ENCODE measurements around the gene TRAT1.

TRAT1 gene

GRCh38 chr3:108887121-108887520, 64.5 kb downstream of the TRAT1 start:
- no peak for TF ChIP-seq ZNF274 (IDR thresholded peaks at IDR 0.05; ENCODE audit: low read depth, low read length)

GRCh38 chr3:108887777-108888176, 65.2 kb downstream of the TRAT1 start:
- no peak overlapping the region for H3K4me3 ChIP-seq (ENCODE audit: low read length)
- TF ChIP-seq ZNF274 (IDR thresholded peaks at IDR 0.05; ENCODE audit: low read depth, low read length) = no peak

More at GRCh38 chr3:108887121-108887520, 64.5 kb downstream of the TRAT1 start:
- H3K4me3 ChIP-seq (ENCODE audit: low read length) = no peak overlapping the region

DNA sequence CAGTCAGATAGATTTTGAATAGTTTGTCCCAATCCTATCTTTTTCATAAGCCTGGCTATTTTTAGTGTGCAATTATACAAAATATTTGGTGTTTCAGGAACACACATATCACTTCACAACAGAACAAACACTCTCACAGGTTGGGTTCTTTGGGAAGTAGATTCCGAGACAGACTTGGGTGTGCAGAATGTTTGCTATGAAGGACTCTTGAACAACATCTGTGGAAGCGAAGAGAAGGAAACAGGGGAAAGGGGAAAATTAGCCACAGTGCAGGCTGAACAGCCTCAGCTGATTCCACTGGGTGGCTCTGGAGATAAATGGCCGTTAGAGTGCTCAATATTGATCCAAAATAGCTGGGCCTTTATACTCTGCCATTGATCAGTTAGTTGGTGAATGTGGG, 69.2 kb downstream of the TRAT1 start:
- no peak overlapping the region for H3K4me3 ChIP-seq (ENCODE audit: low read length)
- TF ChIP-seq ZNF274 (IDR thresholded peaks at IDR 0.05; ENCODE audit: low read depth, low read length) = no peak

- no peak for TF ChIP-seq ZNF274 (IDR thresholded peaks at IDR 0.05; ENCODE audit: low read depth, low read length)
- no peak overlapping the region for H3K4me3 ChIP-seq (ENCODE audit: low read length)
These were observed 72.4 kb downstream of the TRAT1 start for GRCh38 chr3:108894981-108895380.

DNA sequence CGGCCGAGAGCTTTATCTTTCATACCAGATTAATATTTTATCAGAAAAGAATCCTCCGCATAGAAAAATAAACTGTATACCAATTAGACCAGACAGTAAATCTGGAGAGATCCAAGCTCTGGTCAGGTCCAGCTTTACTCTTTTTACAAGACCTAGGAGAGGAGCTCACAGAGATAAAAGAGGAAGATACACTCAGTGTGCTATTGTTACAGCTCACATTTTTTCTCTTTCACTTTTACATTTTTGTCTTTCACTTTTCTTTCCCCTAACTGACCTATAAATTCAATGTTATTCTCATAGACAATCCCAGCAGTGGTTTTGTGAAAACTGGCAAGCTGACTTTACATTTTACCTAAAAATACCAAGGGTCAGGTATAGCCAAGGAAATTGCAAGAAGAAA, 75.3 kb downstream of the TRAT1 start:
- no peak for TF ChIP-seq ZNF274 (IDR thresholded peaks at IDR 0.05; ENCODE audit: low read depth, low read length)
- H3K4me3 ChIP-seq (ENCODE audit: low read length) = no peak overlapping the region

DNA sequence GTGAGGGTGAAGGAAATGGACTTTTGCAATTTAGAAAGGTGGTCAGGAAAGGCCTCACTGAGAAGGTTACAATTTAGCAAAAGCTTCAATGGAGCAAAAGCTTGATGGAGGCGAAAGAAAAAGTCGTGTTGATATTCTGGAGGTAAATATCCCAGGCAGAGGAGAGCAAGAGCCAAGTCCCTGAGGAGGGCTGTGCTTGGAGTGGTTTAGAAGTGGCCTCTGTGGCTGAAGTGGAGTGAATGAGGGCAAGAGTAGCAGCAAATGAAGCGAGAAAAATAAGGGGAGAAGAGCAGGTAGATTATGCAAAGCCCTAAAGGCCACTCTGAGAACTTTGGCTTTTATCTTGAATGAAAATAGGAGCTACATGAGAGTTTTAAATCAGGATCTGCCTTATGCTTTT, 76.9 kb downstream of the TRAT1 start:
- TF ChIP-seq ZNF274 (IDR thresholded peaks at IDR 0.05; ENCODE audit: low read depth, low read length) = no peak
- no peak overlapping the region for H3K4me3 ChIP-seq (ENCODE audit: low read length)

Data from GM08714 (cell line).